ENCODE measurements around the gene PPP2R2C. TPM values are rescaled to one million over a fixed set of nuclear protein-coding genes. Genes with fewer than 3 reads are reported as not detected.

PPP2R2C gene
- total and polyA plus RNA-seq, 2 of the 4 experiments (the other 2 are of a cell fraction) = 0.03 TPM; not detected in 1

GRCh38 chr4:6463311-6464289 is 8.8 kb downstream of the PPP2R2C start:
- no peak overlapping the region for H4K91ac ChIP-seq (ENCODE audit: insufficient read depth, low read depth, low read length)
- in situ Hi-C loops (cut with MboI; ENCODE audit: low sequenced_read_pairs) = no loop called here
- ATAC-seq (ENCODE audit: low read depth) = no peak
- no peaks in the 10 kb centered on the region for H3K4me1 ChIP-seq (ENCODE audit: control insufficient read depth, insufficient read depth, low read length)
- no peak overlapping the region for H3K27ac ChIP-seq (ENCODE audit: insufficient read depth, low read length)
- H3K9ac ChIP-seq (ENCODE audit: low read depth, low read length) = no peak overlapping the region
- no peak overlapping the region for H2BK120ac ChIP-seq (ENCODE audit: low read depth, low read length)
- H3K79me1 ChIP-seq (ENCODE audit: low read depth in 1 of 2, low read length in 2 of 2) = no peaks in the 10 kb centered on the region
- no peak overlapping the region for H2BK5ac ChIP-seq (ENCODE audit: low read depth, low read length, poor library complexity, severe bottlenecking)
- H3K14ac ChIP-seq (replicated peaks; ENCODE audit: low read depth, low read length) = no peak overlapping the region
- H4K5ac ChIP-seq (ENCODE audit: low read depth, low read length) = no peak overlapping the region
- intact Hi-C loops (cut with micrococcal nuclease) = no loop called here
- ChIA-PET POLR2A (ENCODE audit: unreplicated experiment) (no interaction called here), CTCF (no interaction called here)
- no peaks in the 10 kb centered on the region for H3K36me3 ChIP-seq (ENCODE audit: control insufficient read depth, insufficient read depth, low read length)
- dilution Hi-C loops (cut with HindIII; ENCODE audit: low sequenced_read_pairs, unreplicated experiment) = no loop called here
- no peaks in the 10 kb centered on the region for H4K20me1 ChIP-seq (ENCODE audit: insufficient read depth, low read length)
- H3K4me2 ChIP-seq (ENCODE audit: low read depth, low read length) = no peak overlapping the region
- H3K56ac ChIP-seq (ENCODE audit: extremely low read depth, insufficient read depth, low read length) = no peak overlapping the region
- no peak overlapping the region for H2AFZ ChIP-seq (replicated peaks; ENCODE audit: low read length, poor library complexity)
- no peaks in the 10 kb centered on the region for H3K9me3 ChIP-seq (ENCODE audit: control insufficient read depth, insufficient read depth, low read length)
- H4K8ac ChIP-seq (ENCODE audit: low read depth in 2 of 2, low read length in 2 of 2) = no peak overlapping the region
- H2AK5ac ChIP-seq (ENCODE audit: low read depth, low read length) = no peak overlapping the region
- peaks cover 16% of the 10 kb centered on the region for H3K27me3 ChIP-seq (ENCODE audit: control insufficient read depth, insufficient read depth, low read length)
- no peak overlapping the region for H3K4ac ChIP-seq (ENCODE audit: low read depth, low read length)
- H3K23ac ChIP-seq (ENCODE audit: low read depth, low read length) = no peak overlapping the region
- no peak for DNase-seq
- H2BK15ac ChIP-seq (ENCODE audit: low read depth, low read length) = no peak overlapping the region
- WGBS, 2 experiments (ENCODE audit: extremely low coverage in 2 of 2, insufficient read length in 1 of 2) = no CpG with 5 or more reads among the region's 11 CpGs
- no peaks in the 10 kb centered on the region for H3K9me1 ChIP-seq (ENCODE audit: insufficient read depth, low read length)
- TF ChIP-seq SMC3 (IDR thresholded peaks at IDR 0.05; ENCODE audit: low read depth, low read length) = no peak
- TF ChIP-seq NFE2L2 (IDR thresholded peaks at IDR 0.05; ENCODE audit: low read depth, low read length) = no peak
- TF ChIP-seq FOS (IDR thresholded peaks at IDR 0.05; ENCODE audit: low read depth, low read length) = no peak
- TF ChIP-seq USF2 (IDR thresholded peaks at IDR 0.05; ENCODE audit: low read depth, low read length) = no peak
- TF ChIP-seq POLR2A (IDR thresholded peaks at IDR 0.05; ENCODE audit: low read depth, low read length) = no peak
- no peak for TF ChIP-seq CEBPB (IDR thresholded peaks at IDR 0.05; ENCODE audit: low read depth, low read length)
- no peak for TF ChIP-seq CTCF (conservative IDR thresholded peaks at IDR 0.05; ENCODE audit: low read depth, low read length)
- no peak for TF ChIP-seq RAD21 (IDR thresholded peaks at IDR 0.05; ENCODE audit: low read length)
- no TSS peak for BruUV-seq (replicated peaks)
- no peak overlapping the region for H3K18ac ChIP-seq (ENCODE audit: low read depth, low read length)
- no peak overlapping the region for H2BK20ac ChIP-seq (ENCODE audit: low read depth, low read length)
- no peak overlapping the region for H3K4me3 ChIP-seq (ENCODE audit: insufficient read depth, low read depth, low read length)
- H2AK9ac ChIP-seq (replicated peaks; ENCODE audit: low read depth, low read length, poor library complexity) = no peak overlapping the region

Measured in IMR-90 (cell line).